SK-N-SH (cell line): ENCODE measurements around the gene PWWP2B. TPM values are rescaled to one million over a fixed set of nuclear protein-coding genes. Genes with fewer than 3 reads are reported as not detected.

Source experiments
- CTCF ChIA-PET: fragments of 300-600, 350-600 bp; formaldehyde crosslinking; extraction: SDS; loops from one replicate; lab custom pipeline; 2021; lab: Yijun Ruan, JAX
- POLR2A ChIA-PET: fragments of 350-600 bp; sonication (Branson Sonifier 250); formaldehyde crosslinking; extraction: SDS; loops from one replicate; lab custom pipeline; 2020; ENCODE audit warnings: antibody characterized with exemption, inconsistent platforms; lab: Yijun Ruan, JAX
- DNase-seq: peaks from one replicate; pipeline ENCODE4 v3.0.0; 2012
- H2AFZ ChIP-seq: fragments of 200-600 bp; sonication (generic); 2 replicates; pipeline ENCODE4 v1.8.1; 2016; ENCODE audit warnings: antibody characterized with exemption, mild to moderate bottlenecking, low read depth
- H3F3A ChIP-seq: fragments of 200-600 bp; sonication (generic); replicated peaks from 2 replicates; pipeline ENCODE3; 2016; ENCODE audit warnings: antibody characterized with exemption, mild to moderate bottlenecking; ENCODE audit not compliant: insufficient read depth
- H3K27ac ChIP-seq, 2 experiments: fragments of 200-500 bp in 1 of 2; fragments of 200-600 bp in 1 of 2; sonication (Bioruptor generic) in 1 of 2; sonication (generic), shearing (Covaris generic) in 1 of 2; 2 replicates each; pipeline versions ENCODE4 v1.5.1 to v1.6.1; 2014 to 2016; ENCODE audit warnings: low read depth in 2 of 2, inconsistent platforms in 1 of 2, low read length in 1 of 2, mild to moderate bottlenecking in 1 of 2, mixed read lengths in 1 of 2
- H3K27me3 ChIP-seq: fragments of 200-600 bp; sonication (generic), shearing (Covaris generic); 2 replicates; pipeline ENCODE4 v1.6.1; 2016; ENCODE audit warnings: mixed run types; ENCODE audit not compliant: insufficient read depth
- H3K36me3 ChIP-seq, 2 experiments: fragments of 200-500 bp in 1 of 2; fragments of 200-600 bp in 1 of 2; sonication (Bioruptor generic) in 1 of 2; sonication (generic) in 1 of 2; replicated peaks in 1 of 2; 2 replicates each; pipeline versions ENCODE3 to v1.5.1; 2014 to 2016; ENCODE audit warnings: low read length in 1 of 2, mild to moderate bottlenecking in 1 of 2; ENCODE audit not compliant: insufficient read depth in 2 of 2, control insufficient read depth in 1 of 2
- H3K4me1 ChIP-seq, 2 experiments: fragments of 200-500 bp in 1 of 2; fragments of 200-600 bp in 1 of 2; sonication (Bioruptor generic) in 1 of 2; sonication (generic), shearing (Covaris generic) in 1 of 2; 2 replicates each; pipeline versions ENCODE4 v1.5.1 to v1.6.1; 2014 to 2016; ENCODE audit warnings: low read depth in 1 of 2, low read length in 1 of 2, mixed run types in 1 of 2; ENCODE audit not compliant: insufficient read depth in 2 of 2, control insufficient read depth in 1 of 2
- H3K4me2 ChIP-seq: fragments of 200-600 bp; sonication (generic), shearing (Covaris generic); 2 replicates; pipeline ENCODE4 v1.6.1; 2017; ENCODE audit warnings: mixed run types
- H3K4me3 ChIP-seq, 2 experiments: fragments of 200-500 bp in 1 of 2; fragments of 200-600 bp in 1 of 2; sonication (Bioruptor generic) in 1 of 2; sonication (generic), shearing (Covaris generic) in 1 of 2; 2 replicates each; pipeline versions ENCODE4 v1.5.1 to v1.8.1; 2014 to 2016; ENCODE audit warnings: low read depth in 2 of 2, inconsistent platforms in 1 of 2, low read length in 1 of 2, mild to moderate bottlenecking in 1 of 2, mixed read lengths in 1 of 2, moderate library complexity in 1 of 2
- H3K79me2 ChIP-seq: fragments of 200-600 bp; sonication (generic); 2 replicates; pipeline ENCODE4 v1.8.1; 2017; ENCODE audit warnings: mild to moderate bottlenecking; ENCODE audit not compliant: insufficient read depth
- H3K9ac ChIP-seq: fragments of 200-600 bp; sonication (generic); 2 replicates; pipeline ENCODE4 v1.6.1; 2017; ENCODE audit warnings: mixed run types
- H3K9me2 ChIP-seq: fragments of 200-600 bp; sonication (generic); 2 replicates; pipeline ENCODE4 v1.6.1; 2017; ENCODE audit warnings: mixed run types
- H3K9me3 ChIP-seq: fragments of 200-600 bp; sonication (generic); 2 replicates; pipeline ENCODE4 v1.6.1; 2017; ENCODE audit warnings: mixed run types, mild to moderate bottlenecking, moderate library complexity
- H4K20me1 ChIP-seq: fragments of 200-600 bp; sonication (generic); 2 replicates; pipeline ENCODE4 v1.6.1; 2017; ENCODE audit warnings: mild to moderate bottlenecking, mixed run types; ENCODE audit not compliant: insufficient read depth
- CHD2 ChIP-seq: fragments of 150-350 bp; IDR thresholded peaks from 2 replicates; pipeline ENCODE4 v1.6.1; 2018; ENCODE audit warnings: low read length; ENCODE audit not compliant: partially characterized antibody
- ELF1 ChIP-seq: IDR thresholded peaks from 2 replicates; pipeline ENCODE4 v1.4.0; 2012
- EP300 ChIP-seq, 2 experiments: IDR thresholded peaks; 2 replicates each; pipeline versions ENCODE4 v1.4.0 to v1.6.1; 2012; ENCODE audit warnings: borderline replicate concordance in 1 of 2, low read depth in 1 of 2, low read length in 1 of 2
- EZH2phosphoT487 ChIP-seq: fragments of 200-600 bp; sonication (generic); IDR thresholded peaks from 2 replicates; pipeline ENCODE4 v1.6.1; 2017; ENCODE audit warnings: low read depth, mixed run types, mild to moderate bottlenecking, antibody characterized with exemption, moderate library complexity, borderline replicate concordance
- FOSL2 ChIP-seq: IDR thresholded peaks from 2 replicates; pipeline ENCODE4 v1.4.0; 2012; ENCODE audit warnings: low read depth, mild to moderate bottlenecking, moderate library complexity, borderline replicate concordance
- FOXM1 ChIP-seq: IDR thresholded peaks from 2 replicates; pipeline ENCODE4 v1.4.0; 2012; ENCODE audit warnings: low read depth, mild to moderate bottlenecking
- GABPA ChIP-seq: IDR thresholded peaks from 2 replicates; pipeline ENCODE4 v1.4.0; 2012; ENCODE audit warnings: low read depth, mild to moderate bottlenecking
- GATA2 ChIP-seq: sonication (generic); formaldehyde crosslinking; IDR thresholded peaks from 2 replicates; pipeline ENCODE4 v1.5.0; 2020; ENCODE audit warnings: mild to moderate bottlenecking, missing genetic modification reagents
- NFIC ChIP-seq: IDR thresholded peaks from 2 replicates; pipeline ENCODE4 v1.4.0; 2012; ENCODE audit warnings: borderline replicate concordance
- NRF1 ChIP-seq: IDR thresholded peaks from 2 replicates; pipeline ENCODE4 v1.6.1; 2012; ENCODE audit warnings: low read depth, mild to moderate bottlenecking, low read length
- POLR2AphosphoS5 ChIP-seq: IDR thresholded peaks from 2 replicates; pipeline ENCODE4 v1.6.1; 2012; ENCODE audit warnings: low read depth, low read length
- REST ChIP-seq: IDR thresholded peaks from 2 replicates; pipeline ENCODE4 v1.6.1; 2012; ENCODE audit warnings: mild to moderate bottlenecking, low read depth, low read length, moderate library complexity
- SIN3A ChIP-seq: IDR thresholded peaks from 2 replicates; pipeline ENCODE4 v1.6.1; 2012; ENCODE audit warnings: low read depth, mild to moderate bottlenecking, low read length, moderate library complexity, borderline replicate concordance
- SMC3 ChIP-seq: IDR thresholded peaks from 2 replicates; pipeline ENCODE4 v1.6.1; 2012; ENCODE audit warnings: low read depth, low read length, improper control_type of control experiment
- TEAD4 ChIP-seq: IDR thresholded peaks from 2 replicates; pipeline ENCODE4 v1.4.0; 2012; ENCODE audit warnings: mild to moderate bottlenecking, borderline replicate concordance; ENCODE audit not compliant: insufficient read depth
- USF2 ChIP-seq: fragments of 150-350 bp; IDR thresholded peaks from 2 replicates; pipeline ENCODE4 v1.6.1; 2017; ENCODE audit warnings: antibody characterized with exemption, low read length, low read depth, borderline replicate concordance
- YY1 ChIP-seq: IDR thresholded peaks from 2 replicates; pipeline ENCODE4 v1.4.0; 2012; ENCODE audit warnings: low read depth, mild to moderate bottlenecking
- ZBTB33 ChIP-seq: IDR thresholded peaks from 2 replicates; pipeline ENCODE4 v1.4.0; 2012; ENCODE audit warnings: low read depth, borderline replicate concordance
- WGBS: methylation state at CpG from one replicate; pipeline ENCODE4 v1.1.6; 2017; ENCODE audit warnings: low lambda C conversion rate; 5-methylcytosine and 5-hydroxymethylcytosine counted together
- polyA plus RNA-seq, 3 experiments: library from polyadenylated mRNA; depleted of rRNA; stranded (reverse); fragments of >200 nt; gene quantifications; 2 replicates each; pipeline ENCODE4 v1.2.3, GENCODE V29; 2012
- TF ChIP-seq, protein P1 (sequence below): fragments of 150-350 bp; IDR thresholded peaks from 2 replicates; pipeline ENCODE4 v1.6.1; 2016; ENCODE audit warnings: mild to moderate bottlenecking, low read depth, low read length
- TF ChIP-seq, protein P2 (sequence below): IDR thresholded peaks from 2 replicates; pipeline ENCODE4; 2012

Gene PWWP2B
- polyA plus RNA-seq, 1 of the 3 experiments (the other 2 are of a cell fraction): 2.4 TPM

- TF ChIP-seq, protein P1, sequence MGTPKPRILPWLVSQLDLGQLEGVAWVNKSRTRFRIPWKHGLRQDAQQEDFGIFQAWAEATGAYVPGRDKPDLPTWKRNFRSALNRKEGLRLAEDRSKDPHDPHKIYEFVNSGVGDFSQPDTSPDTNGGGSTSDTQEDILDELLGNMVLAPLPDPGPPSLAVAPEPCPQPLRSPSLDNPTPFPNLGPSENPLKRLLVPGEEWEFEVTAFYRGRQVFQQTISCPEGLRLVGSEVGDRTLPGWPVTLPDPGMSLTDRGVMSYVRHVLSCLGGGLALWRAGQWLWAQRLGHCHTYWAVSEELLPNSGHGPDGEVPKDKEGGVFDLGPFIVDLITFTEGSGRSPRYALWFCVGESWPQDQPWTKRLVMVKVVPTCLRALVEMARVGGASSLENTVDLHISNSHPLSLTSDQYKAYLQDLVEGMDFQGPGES: no peak
- TF ChIP-seq GATA2 (CRISPR knock-in tag) (no peak), REST (no peak), GABPA (no peak), USF2 (no peak), FOSL2 (no peak), NFIC (no peak), SMC3 (no peak), CHD2 (no peak)
- TF ChIP-seq, protein P2, sequence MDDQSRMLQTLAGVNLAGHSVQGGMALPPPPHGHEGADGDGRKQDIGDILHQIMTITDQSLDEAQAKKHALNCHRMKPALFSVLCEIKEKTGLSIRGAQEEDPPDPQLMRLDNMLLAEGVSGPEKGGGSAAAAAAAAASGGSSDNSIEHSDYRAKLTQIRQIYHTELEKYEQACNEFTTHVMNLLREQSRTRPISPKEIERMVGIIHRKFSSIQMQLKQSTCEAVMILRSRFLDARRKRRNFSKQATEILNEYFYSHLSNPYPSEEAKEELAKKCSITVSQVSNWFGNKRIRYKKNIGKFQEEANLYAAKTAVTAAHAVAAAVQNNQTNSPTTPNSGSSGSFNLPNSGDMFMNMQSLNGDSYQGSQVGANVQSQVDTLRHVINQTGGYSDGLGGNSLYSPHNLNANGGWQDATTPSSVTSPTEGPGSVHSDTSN: no peak
Observed at GRCh38 chr10:132382231-132382922, 14.6 kb upstream of the PWWP2B start (continued).

GRCh38 chr10:132383101-132383500 lies 13.9 kb upstream of the PWWP2B start:
- H3K4me1 ChIP-seq: peaks cover 0 to 9% of the 10 kb centered on the region in 2 experiments; a peak in 1 of 4 replicates
- no peak overlapping the region for H3K4me2 ChIP-seq
- no peaks in the 10 kb centered on the region for H3F3A ChIP-seq
- no peaks in the 10 kb centered on the region for H3K27me3 ChIP-seq
- H3K9me3 ChIP-seq: no peaks in the 10 kb centered on the region
- no peak overlapping the region for H3K27ac ChIP-seq
- no peak overlapping the region for H2AFZ ChIP-seq
- ChIA-PET CTCF (interaction anchor here (1.2 to 2.3 kb wide), 4 partner anchors 22 to 284 kb away, joined by 3 to 10 read pairs (median 4); no protein-coding TSS in a partner anchor), POLR2A (no interaction called here)
- WGBS: 91% methylated on average over 8 of the region's 8 CpGs
- no peak overlapping the region for H3K4me3 ChIP-seq
- TF ChIP-seq NRF1 (no peak), ZBTB33 (no peak), EZH2phosphoT487 (no peak), POLR2AphosphoS5 (no peak), ELF1 (no peak), EP300 (IDR thresholded peaks at IDR 0.05; ENCODE audit: borderline replicate concordance in 1 of 2, low read depth in 1 of 2, low read length in 1 of 2) (no peak), TEAD4 (no peak), GATA2 (CRISPR knock-in tag) (no peak), SIN3A (no peak), NFIC (no peak), YY1 (no peak), FOXM1 (no peak), SMC3 (no peak)
- TF ChIP-seq, protein P2: no peak
- H3K36me3 ChIP-seq: no peaks in the 10 kb centered on the region
- H3K9ac ChIP-seq: no peak overlapping the region
- no peaks in the 10 kb centered on the region for H4K20me1 ChIP-seq
- H3K79me2 ChIP-seq: no peaks in the 10 kb centered on the region
- no peak for DNase-seq
- H3K9me2 ChIP-seq: no peaks in the 10 kb centered on the region
